ACHN (cell line): ENCODE measurements around the gene AMFR.

Experiments
- DNase-seq: peaks from one replicate; pipeline ENCODE4 v3.0.0-alpha.2; 2015
- in situ Hi-C: cut with HindIII; loops from 2 replicates; pipeline ENCODE4 v1.10.0; 2017; ENCODE audit warnings: low sequenced_read_pairs, low pct_ligation_motif_present, low pct_unique_long_range_greater_than_20kb

Gene AMFR

DNA sequence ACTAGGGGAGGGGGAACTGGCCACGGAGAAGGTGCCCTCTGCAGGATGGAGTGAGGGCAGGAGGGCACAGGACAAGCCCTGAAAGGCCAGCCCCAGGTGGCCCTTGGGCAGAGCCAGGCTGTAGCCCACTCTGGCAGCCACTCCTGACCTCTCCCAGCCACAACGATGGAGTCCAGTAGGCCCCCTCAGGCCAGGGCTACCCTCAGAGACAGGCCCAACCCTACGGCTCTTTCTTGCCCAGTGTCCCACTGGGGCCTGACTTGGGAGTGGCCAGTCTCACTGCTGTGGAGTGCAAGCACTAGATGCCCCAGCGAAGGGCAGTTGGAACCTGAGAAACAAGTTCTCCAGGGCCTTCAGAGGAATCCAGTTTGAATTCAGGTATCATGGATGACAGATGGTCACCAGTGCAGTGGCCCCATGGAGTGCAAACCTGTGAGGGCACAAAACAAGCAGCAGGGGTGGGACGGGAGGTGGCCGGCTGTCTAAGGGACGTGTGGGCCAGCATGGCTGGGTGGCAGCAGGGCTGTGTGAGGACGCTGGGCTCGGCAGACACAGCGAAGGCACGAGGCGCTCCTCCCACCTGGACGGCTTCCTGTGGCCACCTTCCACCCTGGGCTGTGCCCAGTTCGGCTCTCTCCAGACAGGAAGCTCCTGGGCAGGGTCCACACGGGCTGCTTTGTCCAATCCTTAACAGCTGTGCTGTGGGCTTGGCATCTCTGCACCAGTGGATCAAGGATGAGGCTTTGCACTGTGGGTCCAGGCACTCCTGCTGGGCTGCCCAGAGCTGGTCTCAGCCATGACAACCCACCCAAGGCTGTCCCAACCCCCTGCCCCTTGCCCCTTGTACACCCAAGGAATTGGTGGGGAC lies 72.1 kb downstream of the AMFR start:
- in situ Hi-C loops: no loop called here
- DNase-seq: no peak

DNA sequence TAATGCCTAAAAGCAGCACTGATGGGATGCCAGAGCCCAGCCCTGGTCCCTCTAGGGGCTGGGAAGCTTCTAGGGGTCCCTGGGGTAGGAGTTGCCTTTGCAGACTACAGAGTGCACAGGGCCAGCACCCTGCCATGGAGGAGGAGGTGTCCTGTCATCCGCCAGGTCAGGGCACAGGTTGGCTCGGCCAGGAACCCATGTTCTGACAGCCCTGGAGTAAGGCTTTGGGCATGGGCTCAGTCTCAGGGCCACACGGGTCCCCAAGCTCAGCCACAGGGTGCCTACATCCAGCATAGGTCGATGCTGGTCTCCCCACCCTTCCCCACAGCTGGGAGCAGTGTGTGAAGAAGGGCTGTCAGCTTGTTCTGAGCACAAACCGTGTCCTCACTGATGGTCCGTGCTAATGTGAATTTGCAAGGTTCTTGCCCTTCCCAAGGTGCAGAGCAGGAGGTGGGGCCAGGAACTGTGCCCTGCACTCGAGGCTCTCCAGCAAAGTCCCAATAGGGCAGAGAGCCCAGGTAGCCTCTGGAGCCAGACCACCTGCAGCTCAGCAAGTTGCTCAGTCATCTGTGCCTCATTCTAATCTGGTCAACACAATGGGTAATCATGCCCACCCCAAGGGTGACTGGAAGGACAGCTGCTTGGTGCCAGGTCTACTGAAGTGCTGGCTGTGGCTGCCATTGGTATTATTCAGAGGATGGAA lies 72.8 kb downstream of the AMFR start:
- no peak for DNase-seq
- in situ Hi-C loops: no loop called here

DNA sequence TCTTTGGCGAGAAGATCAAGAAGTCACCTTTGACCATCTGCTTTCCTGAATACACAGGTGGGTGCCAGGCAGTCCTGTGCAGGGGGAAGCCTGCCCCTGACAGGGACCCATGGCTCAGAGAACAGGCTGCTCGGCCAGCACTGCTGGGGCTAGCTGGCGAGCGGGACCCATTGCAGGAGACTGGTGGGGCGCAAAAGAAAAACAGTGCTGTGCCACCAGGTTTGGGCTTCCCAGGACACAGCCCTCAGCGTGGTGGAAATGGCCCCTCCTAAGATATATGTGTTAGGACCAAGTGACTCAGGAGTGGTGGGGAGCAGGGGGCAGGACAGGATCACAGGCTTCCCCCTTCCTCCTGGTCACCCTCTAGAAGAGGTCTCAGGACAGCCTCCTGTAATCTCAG lies 73.9 kb downstream of the AMFR start:
- in situ Hi-C loops: no loop called here
- no peak for DNase-seq

DNA sequence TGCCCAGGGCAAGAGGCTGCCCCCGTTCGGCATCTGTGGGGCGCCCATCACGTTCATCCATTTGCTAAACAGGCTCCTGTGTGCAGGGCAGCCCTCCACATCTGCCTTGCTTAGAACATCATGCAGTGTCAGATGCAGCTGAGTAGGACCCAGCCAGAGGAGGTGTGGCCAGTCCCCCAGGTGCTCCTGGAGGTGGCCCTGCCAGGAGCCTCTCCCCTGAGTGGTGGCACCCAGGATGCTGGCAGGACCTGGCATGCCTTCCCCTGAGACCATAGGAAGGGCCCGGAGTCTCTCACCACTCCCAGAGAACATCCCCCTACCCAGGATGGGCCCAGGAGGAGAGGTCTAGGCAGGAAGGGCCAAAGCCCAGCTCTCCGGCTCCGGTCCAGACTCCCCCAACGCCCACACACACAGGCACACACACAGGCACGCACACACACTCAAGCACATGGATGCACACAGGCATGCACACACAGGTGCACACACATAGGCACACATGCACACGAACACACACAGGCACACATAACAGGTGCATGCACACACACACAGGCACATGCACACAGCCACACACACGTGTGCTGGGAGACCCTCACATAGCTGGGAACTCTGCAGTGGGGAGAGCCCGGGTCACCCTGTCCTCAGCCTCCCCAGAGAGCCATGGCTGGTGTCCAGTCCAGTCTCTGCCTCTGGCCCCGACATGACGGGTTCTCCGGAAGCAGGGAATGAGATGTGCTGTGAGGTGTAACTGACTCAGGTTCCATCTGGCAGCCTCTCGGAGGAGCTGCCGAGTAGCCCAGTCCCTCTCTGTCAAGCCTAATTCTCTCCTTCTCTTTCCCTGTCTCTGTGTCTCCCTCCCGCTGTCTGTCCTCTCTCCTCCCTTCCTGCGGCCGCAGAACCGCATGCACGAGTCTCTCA lies 74.6 kb downstream of the AMFR start:
- in situ Hi-C loops: no loop called here
- DNase-seq: peak; percentile 12

DNA sequence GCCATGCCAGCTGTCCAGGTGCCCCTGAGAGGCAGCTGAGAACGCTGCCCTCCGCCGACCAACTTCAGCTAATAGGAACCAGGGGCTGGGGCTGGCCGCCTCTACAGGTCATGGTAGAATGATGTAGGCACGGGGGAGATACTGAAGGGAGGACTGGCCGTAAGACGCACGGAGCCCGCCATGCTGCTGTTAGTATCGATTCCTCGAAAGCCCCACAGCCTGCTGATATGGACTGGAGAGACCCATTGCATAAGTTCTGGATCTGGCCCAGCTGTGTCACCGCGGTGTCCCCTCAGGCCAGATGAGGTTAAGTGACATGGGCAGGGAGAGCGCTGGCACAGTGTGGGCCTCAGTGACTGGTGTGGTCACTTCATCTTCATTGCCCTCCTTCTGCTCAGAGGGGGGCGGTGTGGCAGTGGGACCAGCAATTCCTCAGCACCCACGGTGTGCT lies 75.6 kb downstream of the AMFR start:
- no peak for DNase-seq
- in situ Hi-C loops: no loop called here

DNA sequence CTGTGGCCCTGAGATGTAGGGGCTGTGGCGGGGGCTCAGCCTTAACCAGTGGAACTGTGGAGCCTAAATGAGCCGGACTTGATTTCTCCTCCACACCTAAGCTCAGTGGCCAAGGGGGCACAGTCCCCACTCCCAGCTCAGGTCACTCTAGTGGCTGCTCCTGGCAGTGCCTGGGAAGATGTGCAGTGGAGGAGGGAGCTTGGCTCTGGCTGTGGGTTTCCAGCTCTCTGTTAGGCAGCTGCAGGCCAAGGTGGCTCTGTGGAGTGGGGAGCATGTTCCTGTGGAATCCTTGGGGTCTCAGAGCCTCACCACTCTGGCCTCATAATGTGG lies 76.3 kb downstream of the AMFR start:
- no peak for DNase-seq
- in situ Hi-C loops: no loop called here

DNA sequence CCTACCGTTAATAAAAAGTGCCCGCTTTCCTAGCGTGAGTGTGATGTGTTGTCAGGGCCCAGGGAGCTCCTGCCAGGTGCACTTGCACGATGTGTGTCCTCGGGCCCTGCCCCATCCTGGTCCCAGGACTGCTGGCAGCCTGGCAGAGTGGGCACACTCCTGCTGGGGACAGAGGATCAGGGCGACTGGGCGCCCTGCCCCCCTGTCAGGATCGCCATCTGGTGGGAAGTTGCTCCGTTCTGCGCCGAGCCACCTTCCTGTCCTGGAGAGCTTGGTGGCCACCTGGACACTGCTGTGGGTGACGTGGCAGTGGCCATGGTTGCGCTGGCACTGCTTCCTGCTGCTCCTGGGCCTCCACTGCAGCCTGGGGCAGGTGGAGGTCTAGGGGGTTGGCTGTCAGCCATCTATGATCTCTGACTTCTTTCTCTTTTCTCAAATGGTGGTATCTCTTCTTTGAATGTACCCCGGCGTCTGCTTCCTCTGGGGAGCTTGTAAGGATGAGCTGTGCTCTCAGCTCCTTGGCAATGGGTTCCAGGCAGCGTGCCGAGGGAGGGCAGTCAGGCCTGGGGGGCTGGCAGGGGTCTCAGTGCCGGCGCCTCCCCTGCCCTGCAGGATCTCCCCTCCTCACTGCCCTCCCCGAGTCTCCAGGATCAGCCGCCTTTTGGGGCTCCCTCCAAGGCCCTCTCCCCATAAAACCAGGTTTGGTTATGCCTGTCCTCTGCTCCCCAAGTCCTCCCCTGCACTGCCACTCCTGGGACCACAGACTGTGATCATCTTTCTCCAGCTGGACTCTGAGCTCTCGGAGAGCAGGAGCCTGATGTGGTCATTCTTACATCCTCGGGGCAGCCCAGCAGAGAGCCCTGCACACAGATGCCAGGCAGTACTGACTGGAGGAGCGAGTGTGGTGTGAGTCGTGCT lies 76.9 kb downstream of the AMFR start:
- in situ Hi-C loops: no loop called here
- no peak for DNase-seq

DNA sequence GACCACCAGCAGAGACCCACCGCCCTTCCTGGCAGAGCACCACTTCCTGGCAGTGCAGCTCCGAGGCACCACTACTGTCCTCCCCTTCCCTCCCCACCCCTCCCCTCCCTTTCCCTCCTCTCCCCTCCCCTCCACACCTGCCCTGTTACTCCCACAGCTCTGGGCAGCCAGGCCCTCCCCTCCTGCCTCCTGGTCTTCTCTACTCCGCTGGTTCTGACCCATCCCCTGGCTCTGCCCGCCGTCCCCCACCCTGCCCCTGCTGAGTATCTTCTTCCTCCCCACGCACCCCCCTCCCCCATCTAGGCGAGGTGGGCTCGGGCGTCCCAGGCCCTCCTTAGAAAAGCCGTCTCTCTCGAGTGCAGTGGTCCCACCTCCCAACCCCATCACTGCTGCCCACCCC lies 77.7 kb downstream of the AMFR start:
- in situ Hi-C loops: no loop called here
- no peak for DNase-seq

DNA sequence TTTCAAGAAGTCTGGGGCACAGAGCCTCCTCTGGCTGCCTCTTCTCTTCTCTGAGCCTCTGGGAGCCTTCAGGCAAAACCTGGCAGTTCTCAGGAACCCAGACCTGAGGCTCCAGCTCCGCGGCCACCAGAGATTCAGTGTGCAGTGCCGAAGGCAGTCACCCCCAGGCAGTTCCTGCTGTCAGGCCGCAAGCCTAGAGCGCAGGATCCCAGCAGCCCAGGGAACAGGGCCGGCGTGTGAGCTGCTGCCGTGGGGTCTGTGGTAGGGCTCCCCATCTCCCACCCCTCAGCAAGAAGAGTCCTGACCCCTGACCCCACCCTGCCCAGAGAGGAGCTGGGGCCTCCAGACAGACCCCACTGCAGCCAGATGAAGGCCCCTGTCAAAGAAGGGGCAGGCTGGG lies 78.2 kb downstream of the AMFR start:
- in situ Hi-C loops: no loop called here
- no peak for DNase-seq

DNA sequence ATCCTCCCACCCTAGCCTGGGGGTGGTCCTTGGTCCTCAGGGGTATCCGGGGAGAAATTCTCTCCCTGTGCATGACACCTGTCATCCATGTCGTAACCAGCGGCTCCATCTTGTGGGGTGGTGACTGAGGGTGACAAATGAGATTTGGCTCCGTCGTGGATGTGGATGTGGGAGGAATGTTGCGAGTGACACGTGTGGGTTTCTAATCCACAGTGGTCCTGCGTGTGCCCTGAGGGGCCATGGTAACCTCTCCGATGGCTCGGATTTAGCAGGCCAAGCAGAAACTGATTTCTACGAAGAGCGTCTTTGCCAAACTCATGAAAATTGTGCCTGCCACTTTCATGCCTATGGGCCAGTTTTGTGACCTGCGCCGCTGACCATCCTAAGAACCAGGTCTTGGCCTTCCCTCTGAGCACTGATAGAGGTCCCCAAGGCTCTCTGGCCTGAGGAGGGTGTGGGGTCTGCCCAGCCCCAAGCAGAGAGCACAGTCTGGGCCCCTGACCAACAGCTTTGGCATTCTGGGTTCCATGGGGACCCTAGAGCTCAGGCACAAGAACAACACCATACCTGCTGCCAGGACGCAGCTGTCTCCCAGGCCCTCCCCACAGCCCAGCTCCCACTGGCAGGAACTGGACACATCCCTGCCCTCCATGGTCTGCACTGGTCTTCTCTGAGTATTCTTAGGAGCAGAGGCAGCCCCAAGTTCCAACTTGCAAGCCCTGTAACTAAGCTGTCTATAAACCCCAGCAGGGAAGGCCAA lies 79.0 kb downstream of the AMFR start:
- in situ Hi-C loops: no loop called here
- DNase-seq: no peak

DNA sequence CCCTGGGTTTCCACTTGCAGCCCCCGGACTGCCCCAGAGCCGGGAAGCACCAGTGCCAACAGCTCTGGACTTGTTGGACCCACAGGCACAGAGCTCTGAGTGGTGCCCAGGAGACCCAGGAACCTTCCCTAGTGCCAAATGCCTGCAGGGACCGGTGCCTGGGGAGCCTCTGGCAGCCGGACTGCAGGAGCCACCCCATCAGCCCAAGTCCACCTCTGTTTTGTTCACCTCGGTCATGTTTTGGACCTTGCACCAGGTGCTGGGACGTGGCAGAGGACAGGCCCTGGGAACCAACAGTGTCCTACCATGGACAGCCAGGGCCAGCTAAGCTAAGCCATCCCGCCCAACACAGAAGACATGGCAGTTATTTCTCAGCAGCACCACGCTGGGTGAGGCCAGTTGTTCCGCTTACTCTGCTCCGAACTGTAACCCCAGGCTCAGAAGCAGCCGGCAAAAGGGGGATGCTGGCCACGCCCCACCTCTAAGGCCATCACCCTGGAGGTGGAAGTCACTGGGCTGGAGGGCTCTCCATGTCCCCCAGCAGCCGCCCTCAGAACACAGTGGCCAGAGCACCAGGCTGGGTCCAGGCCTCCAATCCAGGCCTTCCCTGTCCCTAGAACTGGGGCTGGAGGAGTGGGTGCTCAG lies 79.8 kb downstream of the AMFR start:
- DNase-seq: no peak
- in situ Hi-C loops: no loop called here

DNA sequence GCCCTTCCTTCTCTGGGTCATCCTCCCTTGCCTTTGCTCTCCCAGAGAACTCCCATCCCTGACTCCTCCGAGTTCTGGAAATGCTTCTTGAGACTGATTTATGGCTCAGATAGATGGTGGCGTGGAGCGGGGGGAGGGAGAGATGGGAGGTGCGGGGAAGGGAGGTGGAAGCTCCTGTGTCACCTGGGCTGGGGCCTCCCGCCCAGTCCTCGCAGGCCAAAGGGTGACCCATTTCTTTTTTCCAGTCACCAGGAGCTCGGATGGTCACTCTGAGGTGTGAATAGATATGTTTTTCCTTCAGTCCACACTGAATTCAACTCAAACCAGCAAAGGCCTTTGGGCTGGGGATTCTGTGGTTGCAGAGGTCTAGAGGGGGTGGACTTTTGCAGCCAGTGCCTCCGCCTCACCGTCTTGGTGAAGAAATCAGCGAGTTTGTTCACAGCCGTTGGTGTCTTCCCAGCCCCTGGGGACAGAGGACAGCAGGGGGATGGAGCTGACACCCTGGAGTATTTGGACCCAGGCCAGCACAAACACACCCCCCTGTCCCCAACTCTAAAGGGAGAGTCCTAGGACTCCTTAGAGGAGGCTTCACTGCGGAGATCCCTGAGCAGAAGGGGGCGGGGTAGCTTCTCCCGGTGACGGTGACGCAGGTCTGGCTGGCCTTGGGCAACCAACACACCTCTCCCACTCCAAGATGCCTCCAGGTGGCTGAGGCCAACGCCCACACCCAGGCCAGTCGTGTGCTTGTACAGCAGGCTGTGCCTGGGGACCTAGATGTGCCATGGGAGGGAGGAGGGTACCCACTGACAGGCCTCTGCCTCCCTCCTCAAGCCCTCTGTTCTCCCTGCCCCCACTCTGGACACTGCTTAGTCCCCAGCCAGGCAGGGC lies 80.6 kb downstream of the AMFR start:
- no peak for DNase-seq
- in situ Hi-C loops: no loop called here

DNA sequence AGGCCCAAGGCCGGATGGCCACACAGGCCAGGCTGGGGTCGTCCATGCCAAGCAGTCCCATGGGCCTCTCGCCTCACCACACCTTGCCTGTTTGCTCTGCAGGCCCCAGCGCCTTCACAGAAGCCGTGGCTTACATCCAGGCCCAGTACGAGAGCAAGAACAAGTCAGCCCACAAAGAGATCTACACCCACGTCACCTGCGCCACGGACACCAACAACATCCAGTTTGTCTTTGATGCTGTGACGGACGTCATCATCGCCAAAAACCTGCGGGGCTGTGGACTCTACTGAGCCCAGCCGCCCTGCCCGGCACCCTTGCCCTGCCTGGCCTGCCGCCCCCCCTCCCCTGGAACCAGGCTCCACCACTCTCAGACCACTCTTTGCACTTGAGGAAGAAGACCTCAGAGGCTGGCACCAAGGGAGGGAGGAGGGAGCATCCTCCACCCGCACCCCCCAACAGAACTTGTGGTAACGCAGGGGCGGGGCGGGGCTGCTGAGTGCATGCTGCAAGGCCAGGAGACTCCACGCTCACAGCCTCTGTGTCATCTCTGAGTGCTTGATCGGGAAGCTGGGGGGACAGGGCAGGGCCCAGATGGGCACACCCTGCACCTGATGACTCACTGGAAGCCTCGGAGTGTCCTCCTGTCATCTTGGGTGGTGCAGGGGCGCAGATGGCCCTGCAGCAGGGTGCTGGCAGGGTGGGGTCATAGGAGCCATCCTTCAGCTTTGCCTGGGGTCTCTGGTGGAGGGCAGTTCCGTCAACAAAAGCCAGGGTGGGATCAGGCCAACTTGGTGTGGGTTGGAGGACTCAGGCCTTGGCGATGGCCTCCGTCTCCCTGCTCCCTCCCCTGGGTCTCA lies 81.5 kb downstream of the AMFR start:
- no peak for DNase-seq
- in situ Hi-C loops: no loop called here

DNA sequence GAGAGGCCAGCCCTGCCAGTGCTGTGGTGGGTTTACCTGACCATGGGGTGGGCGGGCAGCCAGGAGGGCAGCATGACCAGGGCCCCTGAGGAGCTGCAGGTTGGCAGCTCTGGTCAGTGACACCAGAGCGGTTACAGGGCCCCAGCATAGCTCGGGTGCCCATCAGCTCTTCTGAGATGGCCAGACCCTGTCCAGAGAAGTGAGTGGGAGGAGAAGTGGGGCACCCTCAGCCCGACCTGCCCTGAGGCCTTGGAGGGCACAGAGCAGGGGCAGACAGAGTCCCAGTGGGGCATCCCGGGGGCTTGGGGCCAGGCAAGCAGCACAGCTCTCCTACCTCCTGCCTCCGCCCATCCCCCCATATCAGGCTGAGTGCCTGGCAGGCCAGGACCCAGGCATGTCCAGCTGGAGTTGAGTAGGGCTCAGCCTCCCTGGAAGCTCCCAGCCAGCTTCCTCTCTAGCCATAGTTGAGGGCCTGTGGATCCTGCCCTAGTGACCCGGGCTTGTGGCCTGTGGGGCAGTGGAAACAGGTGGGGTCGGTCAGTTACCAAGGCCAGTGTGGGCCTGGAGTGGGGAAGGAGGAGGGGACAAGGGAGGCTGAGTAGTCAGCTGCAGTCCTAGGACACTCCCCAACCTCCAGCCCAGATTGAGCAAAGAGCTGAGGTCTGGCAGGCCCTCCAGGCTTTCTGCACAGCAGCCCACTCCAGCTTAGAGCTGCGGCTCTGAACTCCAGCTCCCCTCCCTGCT lies 83.5 kb downstream of the AMFR start:
- no peak for DNase-seq
- in situ Hi-C loops: no loop called here

DNA sequence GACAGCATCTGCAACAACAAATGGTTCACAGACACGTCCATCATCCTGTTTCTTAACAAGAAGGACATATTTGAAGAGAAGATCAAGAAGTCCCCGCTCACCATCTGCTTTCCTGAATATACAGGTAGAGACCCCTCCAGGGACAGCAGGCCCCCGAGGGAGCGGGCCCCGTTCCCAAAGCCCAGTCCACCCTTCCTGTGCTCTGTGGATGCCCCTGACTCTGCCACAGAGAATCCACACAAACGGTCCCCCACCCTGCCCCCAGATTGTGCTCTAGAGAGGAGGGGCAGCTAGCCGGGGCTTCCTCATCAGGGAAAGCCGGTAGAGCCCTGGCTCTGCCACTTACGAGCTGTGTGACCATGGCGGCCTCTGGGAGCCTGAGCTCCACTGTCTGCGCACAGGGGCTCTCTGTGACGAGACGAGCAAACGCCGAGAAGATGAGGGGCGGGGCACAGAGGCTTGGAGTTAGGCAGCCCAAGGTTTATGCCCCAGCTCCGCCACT lies 84.4 kb downstream of the AMFR start:
- no peak for DNase-seq
- in situ Hi-C loops: no loop called here
